ENCODE data around the gene PDZD4. TPM values are rescaled to one million over a fixed set of nuclear protein-coding genes. Genes with fewer than 3 reads are reported as not detected.

The PDZD4 gene
- total and polyA plus RNA-seq, 2 experiments from 2014 or later = 30.5 to 230 TPM

DNA sequence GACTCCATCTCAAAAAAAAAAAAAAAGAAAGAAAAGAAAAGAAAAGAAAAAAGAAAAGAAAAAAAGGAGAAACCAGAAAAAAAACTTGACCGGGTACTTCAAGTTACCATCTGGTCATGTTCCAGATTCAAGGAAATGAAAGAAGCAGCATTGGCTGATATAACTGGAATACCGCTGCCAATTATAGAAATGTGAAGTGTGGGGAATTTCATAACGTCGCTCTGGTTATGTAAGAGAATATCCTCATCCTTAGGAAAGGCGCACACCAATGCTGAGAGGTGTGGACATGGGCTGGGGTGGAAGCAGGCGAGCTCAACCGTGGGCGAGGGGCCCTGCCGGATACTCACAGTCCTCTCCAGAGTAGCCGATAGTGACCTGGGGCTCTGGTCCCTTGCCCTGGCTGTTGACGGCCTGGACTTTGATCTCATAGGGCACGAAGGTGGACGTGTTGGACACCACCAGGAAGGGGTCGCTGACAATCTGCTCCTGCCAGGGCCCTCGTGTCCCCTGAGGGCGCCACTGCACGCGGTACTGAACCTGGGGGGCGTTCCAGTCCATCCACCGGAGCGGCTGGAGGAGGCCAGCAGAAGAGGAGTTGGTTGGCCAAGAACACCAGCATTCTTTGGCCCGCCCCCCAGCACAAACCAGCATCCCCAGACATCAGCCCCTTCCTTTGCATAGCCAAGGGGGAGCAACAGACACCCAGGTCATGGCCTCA lies 36.1 kb upstream of the PDZD4 start:
- no peak overlapping the region for H3K27ac Mint-ChIP-seq
- Histone ChIP-seq H3K27ac (ENCODE audit: low read depth) (no peak overlapping the region), H3K9me2 (ENCODE audit: insufficient read depth) (no peaks in the 10 kb centered on the region), H3K36me3 (ENCODE audit: insufficient read depth) (no peaks in the 10 kb centered on the region), H3K4me1 (ENCODE audit: insufficient read depth) (no peaks in the 10 kb centered on the region; the same call in 1 of the 2 replicates), H2AFZ (no peak overlapping the region), H4K20me1 (replicated peaks; ENCODE audit: insufficient read depth) (no peaks in the 10 kb centered on the region), H3K27me3 (ENCODE audit: insufficient read depth) (no peaks in the 10 kb centered on the region), H3K4me3 (no peak overlapping the region), H3K4me2 (no peak overlapping the region), H3F3A (replicated peaks; ENCODE audit: low read depth) (no peaks in the 10 kb centered on the region), H3K79me2 (replicated peaks; ENCODE audit: insufficient read depth) (no peaks in the 10 kb centered on the region)
- no peak overlapping the region for H3K4me3 Mint-ChIP-seq
- no peak for ATAC-seq
- TF ChIP-seq NANOG (IDR thresholded peaks at IDR 0.05; ENCODE audit: borderline replicate concordance) (no peak), EZH2phosphoT487 (IDR thresholded peaks at IDR 0.05; ENCODE audit: unreplicated experiment) (no peak), ZNF331 (CRISPR knock-in tag; IDR thresholded peaks at IDR 0.05; ENCODE audit: low read depth) (no peak), JUNB (IDR thresholded peaks at IDR 0.05; ENCODE audit: unreplicated experiment) (no peak), STAT1 (IDR thresholded peaks at IDR 0.05; ENCODE audit: unreplicated experiment) (no peak), CREB1 (CRISPR knock-in tag; IDR thresholded peaks at IDR 0.05; ENCODE audit: low read depth) (no peak), ZNF114 (CRISPR knock-in tag; IDR thresholded peaks at IDR 0.05) (no peak), EZH2 (IDR thresholded peaks at IDR 0.05; ENCODE audit: low read depth, unreplicated experiment) (no peak)
- TF ChIP-seq, protein P1, sequence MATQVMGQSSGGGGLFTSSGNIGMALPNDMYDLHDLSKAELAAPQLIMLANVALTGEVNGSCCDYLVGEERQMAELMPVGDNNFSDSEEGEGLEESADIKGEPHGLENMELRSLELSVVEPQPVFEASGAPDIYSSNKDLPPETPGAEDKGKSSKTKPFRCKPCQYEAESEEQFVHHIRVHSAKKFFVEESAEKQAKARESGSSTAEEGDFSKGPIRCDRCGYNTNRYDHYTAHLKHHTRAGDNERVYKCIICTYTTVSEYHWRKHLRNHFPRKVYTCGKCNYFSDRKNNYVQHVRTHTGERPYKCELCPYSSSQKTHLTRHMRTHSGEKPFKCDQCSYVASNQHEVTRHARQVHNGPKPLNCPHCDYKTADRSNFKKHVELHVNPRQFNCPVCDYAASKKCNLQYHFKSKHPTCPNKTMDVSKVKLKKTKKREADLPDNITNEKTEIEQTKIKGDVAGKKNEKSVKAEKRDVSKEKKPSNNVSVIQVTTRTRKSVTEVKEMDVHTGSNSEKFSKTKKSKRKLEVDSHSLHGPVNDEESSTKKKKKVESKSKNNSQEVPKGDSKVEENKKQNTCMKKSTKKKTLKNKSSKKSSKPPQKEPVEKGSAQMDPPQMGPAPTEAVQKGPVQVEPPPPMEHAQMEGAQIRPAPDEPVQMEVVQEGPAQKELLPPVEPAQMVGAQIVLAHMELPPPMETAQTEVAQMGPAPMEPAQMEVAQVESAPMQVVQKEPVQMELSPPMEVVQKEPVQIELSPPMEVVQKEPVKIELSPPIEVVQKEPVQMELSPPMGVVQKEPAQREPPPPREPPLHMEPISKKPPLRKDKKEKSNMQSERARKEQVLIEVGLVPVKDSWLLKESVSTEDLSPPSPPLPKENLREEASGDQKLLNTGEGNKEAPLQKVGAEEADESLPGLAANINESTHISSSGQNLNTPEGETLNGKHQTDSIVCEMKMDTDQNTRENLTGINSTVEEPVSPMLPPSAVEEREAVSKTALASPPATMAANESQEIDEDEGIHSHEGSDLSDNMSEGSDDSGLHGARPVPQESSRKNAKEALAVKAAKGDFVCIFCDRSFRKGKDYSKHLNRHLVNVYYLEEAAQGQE (IDR thresholded peaks at IDR 0.05; ENCODE audit: unreplicated experiment) = no peak
- TF ChIP-seq, protein P2, sequence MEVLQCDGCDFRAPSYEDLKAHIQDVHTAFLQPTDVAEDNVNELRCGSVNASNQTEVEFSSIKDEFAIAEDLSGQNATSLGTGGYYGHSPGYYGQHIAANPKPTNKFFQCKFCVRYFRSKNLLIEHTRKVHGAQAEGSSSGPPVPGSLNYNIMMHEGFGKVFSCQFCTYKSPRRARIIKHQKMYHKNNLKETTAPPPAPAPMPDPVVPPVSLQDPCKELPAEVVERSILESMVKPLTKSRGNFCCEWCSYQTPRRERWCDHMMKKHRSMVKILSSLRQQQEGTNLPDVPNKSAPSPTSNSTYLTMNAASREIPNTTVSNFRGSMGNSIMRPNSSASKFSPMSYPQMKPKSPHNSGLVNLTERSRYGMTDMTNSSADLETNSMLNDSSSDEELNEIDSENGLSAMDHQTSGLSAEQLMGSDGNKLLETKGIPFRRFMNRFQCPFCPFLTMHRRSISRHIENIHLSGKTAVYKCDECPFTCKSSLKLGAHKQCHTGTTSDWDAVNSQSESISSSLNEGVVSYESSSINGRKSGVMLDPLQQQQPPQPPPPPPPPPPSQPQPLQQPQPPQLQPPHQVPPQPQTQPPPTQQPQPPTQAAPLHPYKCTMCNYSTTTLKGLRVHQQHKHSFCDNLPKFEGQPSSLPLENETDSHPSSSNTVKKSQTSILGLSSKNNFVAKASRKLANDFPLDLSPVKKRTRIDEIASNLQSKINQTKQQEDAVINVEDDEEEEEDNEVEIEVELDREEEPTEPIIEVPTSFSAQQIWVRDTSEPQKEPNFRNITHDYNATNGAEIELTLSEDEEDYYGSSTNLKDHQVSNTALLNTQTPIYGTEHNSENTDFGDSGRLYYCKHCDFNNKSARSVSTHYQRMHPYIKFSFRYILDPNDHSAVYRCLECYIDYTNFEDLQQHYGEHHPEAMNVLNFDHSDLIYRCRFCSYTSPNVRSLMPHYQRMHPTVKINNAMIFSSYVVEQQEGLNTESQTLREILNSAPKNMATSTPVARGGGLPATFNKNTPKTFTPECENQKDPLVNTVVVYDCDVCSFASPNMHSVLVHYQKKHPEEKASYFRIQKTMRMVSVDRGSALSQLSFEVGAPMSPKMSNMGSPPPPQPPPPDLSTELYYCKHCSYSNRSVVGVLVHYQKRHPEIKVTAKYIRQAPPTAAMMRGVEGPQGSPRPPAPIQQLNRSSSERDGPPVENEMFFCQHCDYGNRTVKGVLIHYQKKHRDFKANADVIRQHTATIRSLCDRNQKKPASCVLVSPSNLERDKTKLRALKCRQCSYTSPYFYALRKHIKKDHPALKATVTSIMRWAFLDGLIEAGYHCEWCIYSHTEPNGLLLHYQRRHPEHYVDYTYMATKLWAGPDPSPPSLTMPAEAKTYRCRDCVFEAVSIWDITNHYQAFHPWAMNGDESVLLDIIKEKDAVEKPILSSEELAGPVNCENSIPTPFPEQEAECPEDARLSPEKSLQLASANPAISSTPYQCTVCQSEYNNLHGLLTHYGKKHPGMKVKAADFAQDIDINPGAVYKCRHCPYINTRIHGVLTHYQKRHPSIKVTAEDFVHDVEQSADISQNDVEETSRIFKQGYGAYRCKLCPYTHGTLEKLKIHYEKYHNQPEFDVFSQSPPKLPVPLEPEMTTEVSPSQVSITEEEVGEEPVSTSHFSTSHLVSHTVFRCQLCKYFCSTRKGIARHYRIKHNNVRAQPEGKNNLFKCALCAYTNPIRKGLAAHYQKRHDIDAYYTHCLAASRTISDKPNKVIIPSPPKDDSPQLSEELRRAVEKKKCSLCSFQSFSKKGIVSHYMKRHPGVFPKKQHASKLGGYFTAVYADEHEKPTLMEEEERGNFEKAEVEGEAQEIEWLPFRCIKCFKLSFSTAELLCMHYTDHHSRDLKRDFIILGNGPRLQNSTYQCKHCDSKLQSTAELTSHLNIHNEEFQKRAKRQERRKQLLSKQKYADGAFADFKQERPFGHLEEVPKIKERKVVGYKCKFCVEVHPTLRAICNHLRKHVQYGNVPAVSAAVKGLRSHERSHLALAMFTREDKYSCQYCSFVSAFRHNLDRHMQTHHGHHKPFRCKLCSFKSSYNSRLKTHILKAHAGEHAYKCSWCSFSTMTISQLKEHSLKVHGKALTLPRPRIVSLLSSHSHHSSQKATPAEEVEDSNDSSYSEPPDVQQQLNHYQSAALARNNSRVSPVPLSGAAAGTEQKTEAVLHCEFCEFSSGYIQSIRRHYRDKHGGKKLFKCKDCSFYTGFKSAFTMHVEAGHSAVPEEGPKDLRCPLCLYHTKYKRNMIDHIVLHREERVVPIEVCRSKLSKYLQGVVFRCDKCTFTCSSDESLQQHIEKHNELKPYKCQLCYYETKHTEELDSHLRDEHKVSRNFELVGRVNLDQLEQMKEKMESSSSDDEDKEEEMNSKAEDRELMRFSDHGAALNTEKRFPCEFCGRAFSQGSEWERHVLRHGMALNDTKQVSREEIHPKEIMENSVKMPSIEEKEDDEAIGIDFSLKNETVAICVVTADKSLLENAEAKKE (CRISPR knock-in tag; IDR thresholded peaks at IDR 0.05) = no peak
- TF ChIP-seq, protein P3, sequence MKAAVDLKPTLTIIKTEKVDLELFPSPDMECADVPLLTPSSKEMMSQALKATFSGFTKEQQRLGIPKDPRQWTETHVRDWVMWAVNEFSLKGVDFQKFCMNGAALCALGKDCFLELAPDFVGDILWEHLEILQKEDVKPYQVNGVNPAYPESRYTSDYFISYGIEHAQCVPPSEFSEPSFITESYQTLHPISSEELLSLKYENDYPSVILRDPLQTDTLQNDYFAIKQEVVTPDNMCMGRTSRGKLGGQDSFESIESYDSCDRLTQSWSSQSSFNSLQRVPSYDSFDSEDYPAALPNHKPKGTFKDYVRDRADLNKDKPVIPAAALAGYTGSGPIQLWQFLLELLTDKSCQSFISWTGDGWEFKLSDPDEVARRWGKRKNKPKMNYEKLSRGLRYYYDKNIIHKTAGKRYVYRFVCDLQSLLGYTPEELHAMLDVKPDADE (IDR thresholded peaks at IDR 0.05) = no peak
- H3K36me3 Mint-ChIP-seq (ENCODE audit: low read depth) = peaks cover 19% of the 10 kb centered on the region
- H3K9me3 Mint-ChIP-seq = no peaks in the 10 kb centered on the region
- H3K27me3 Mint-ChIP-seq (ENCODE audit: insufficient read depth, low read depth, poor library complexity) = peaks cover 3% of the 10 kb centered on the region
- no peak for DNase-seq (ENCODE audit: low spot score)
- peaks cover 15% of the 10 kb centered on the region for H3K4me1 Mint-ChIP-seq

Data from GM23338 (cell line).